CD4-positive, alpha-beta T cell treated with Interferon gamma for 1 hour (primary cell): ENCODE results near the gene PACSIN1.
A peak's percentile ranks its signal among the peaks of the same experiment; 100 is the strongest.

ENCODE experiments used
- DNase-seq: peaks from one replicate; pipeline ENCODE4 v3.0.0-alpha.2; 2020

The PACSIN1 gene

GRCh38 chr6:34465531-34466241, at the start of gene PACSIN1:
Gene PACSIN1 (plus strand): TSS chr6:34466076. CDS start chr6:34526306, 60,230 bp downstream.
- peak; percentile 15 for DNase-seq

- no peak for DNase-seq
These were observed 49.0 kb upstream of the PACSIN1 start for GRCh38 chr6:34416877-34417371.

GRCh38 chr6:34418367-34418766, 47.5 kb upstream of the PACSIN1 start:
- no peak for DNase-seq

GRCh38 chr6:34423254-34423653, 42.6 kb upstream of the PACSIN1 start:
- no peak for DNase-seq

GRCh38 chr6:34424200-34425131, 41.4 kb upstream of the PACSIN1 start:
- DNase-seq = no peak

- DNase-seq = no peak
These were observed 40.8 kb upstream of the PACSIN1 start for GRCh38 chr6:34425132-34425497.

GRCh38 chr6:34425498-34426410, 40.1 kb upstream of the PACSIN1 start, which contains the start of gene RPS10:
Gene RPS10 (minus strand): TSS chr6:34426069. CDS start chr6:34425221, 848 bp downstream.
- DNase-seq = peak; percentile 89

GRCh38 chr6:34435916-34436315, 30.0 kb upstream of the PACSIN1 start:
- no peak for DNase-seq

GRCh38 chr6:34436803-34437643, 28.9 kb upstream of the PACSIN1 start:
- DNase-seq = no peak

GRCh38 chr6:34437644-34437970, 28.3 kb upstream of the PACSIN1 start:
- no peak for DNase-seq

- DNase-seq = no peak
These were observed 27.2 kb upstream of the PACSIN1 start for GRCh38 chr6:34438705-34439104.

GRCh38 chr6:34439442-34439841, 26.4 kb upstream of the PACSIN1 start:
- no peak for DNase-seq

GRCh38 chr6:34441526-34441925, 24.4 kb upstream of the PACSIN1 start:
- no peak for DNase-seq

GRCh38 chr6:34445313-34445860, 20.5 kb upstream of the PACSIN1 start:
- DNase-seq = no peak

GRCh38 chr6:34447386-34447785, 18.5 kb upstream of the PACSIN1 start:
- DNase-seq = no peak

- DNase-seq = peak; percentile 28
These were observed 18.0 kb upstream of the PACSIN1 start for GRCh38 chr6:34447910-34448309.

GRCh38 chr6:34451192-34451591, 14.7 kb upstream of the PACSIN1 start:
- no peak for DNase-seq

GRCh38 chr6:34455831-34456230, 10.0 kb upstream of the PACSIN1 start:
- DNase-seq = no peak

- DNase-seq = no peak
These were observed 8.5 kb upstream of the PACSIN1 start for GRCh38 chr6:34457382-34457741.

GRCh38 chr6:34457742-34458735, 7.8 kb upstream of the PACSIN1 start:
- no peak for DNase-seq
